Measurements from ENCODE around the gene CLPSL1. TPM values are rescaled to one million over a fixed set of nuclear protein-coding genes. Genes with fewer than 3 reads are reported as not detected.

The CLPSL1 gene
- total RNA-seq, 1 donor from 2014 or later, result not detected

Other genes starting within 250 kb of the CLPSL1 start
- gene FKBP5, start 92.1 kb upstream of the CLPSL1 start, total RNA-seq, result 4.2 TPM
- gene ARMC12, start 44.0 kb upstream of the CLPSL1 start, total RNA-seq, result 0.25 TPM
- gene CLPSL2, start 4.4 kb upstream of the CLPSL1 start, total RNA-seq, result not detected
- gene CLPS, start 16.3 kb downstream of the CLPSL1 start, total RNA-seq, result not detected
- 0.98 TPM for gene LHFPL5, start 24.3 kb downstream of the CLPSL1 start, total RNA-seq
- gene SRPK1, start 140.1 kb downstream of the CLPSL1 start, total RNA-seq, result 82.4 TPM
- 3.2 TPM for gene SLC26A8, start 243.6 kb downstream of the CLPSL1 start, total RNA-seq
- gene MAPK14, start 246.8 kb downstream of the CLPSL1 start, total RNA-seq, result 42.3 TPM